ENCODE data around the gene ZNF436.
A peak's percentile ranks its signal among the peaks of the same experiment; 100 is the strongest.

Gene ZNF436

DNA sequence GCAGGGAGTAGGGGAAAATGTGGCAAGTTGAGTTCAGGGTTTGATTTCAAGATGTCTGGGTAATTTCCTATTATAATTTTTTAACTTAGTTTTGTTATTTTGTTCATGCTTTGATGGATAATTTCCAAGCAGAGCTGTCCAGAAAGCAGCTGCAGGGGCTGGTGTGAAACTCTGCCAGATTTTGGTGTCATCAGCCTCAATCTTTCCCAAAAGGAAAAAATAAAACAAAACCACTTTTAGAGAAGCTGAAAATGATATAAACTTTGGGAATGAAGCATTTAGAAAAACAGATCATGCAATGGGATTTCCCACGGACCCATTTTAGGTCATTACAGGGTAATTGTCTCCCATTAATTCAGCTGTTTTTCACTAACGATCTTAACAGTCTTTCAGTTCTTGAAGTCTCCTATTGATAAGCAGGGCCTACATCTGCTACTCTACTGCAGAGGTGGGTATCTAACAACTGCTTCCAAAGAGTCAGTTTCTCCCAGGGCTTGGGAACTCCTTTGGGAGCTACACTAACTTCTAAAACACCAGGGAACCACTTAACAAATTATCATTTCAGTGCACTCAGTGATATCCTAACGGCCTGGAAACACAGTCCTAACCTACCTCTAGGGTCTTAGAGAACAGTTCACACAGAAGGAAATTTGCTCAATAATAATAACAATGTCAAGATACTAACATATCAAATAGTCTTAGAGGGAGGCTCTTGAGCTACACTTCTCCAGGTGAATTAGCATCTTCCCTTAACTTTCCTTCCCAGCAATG lies 12.3 kb downstream of the ZNF436 start:
- DNase-seq (ENCODE audit: low spot score in 2 of 2) (no peak), ATAC-seq (no peak)
- Mint-ChIP-seq H3K27ac (no peak overlapping the region), H3K9me3 (peaks cover 20% of the 10 kb centered on the region), H3K4me3 (no peak overlapping the region), H3K4me1 (peaks cover 7% of the 10 kb centered on the region), H3K36me3 (peaks cover 19% of the 10 kb centered on the region)

DNA sequence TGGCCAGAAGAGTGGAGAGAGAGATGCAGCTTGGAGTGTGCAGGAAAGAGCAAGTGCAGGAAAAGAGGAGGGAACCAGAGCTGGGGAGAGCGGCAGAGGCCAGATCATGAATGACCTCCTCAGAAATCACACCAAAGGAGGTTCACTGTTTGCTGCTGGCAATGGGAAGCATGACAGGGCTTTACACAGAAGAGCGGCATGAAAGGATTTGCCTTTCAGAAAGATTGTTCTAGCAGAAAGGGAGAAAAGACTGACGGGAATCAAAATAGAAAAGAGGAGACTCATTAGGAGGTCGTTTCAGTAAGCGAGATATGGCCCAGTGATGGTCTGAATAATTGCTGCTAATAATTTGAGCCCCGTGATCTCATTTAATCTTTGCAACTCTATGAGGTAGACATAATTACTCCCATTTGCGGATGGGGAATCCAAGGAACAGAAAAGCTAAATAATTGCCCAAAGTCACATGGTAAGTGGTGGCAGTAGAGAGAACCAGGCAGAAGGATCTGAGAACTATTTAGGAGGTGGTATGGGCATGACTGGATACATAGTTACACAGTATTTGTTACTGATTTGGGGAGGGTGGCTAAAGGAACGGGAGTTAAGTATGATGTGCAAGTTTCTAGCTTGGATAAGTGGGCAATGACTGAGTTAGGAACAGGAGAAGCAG lies 13.0 kb downstream of the ZNF436 start:
- Mint-ChIP-seq H3K4me3 (no peak overlapping the region), H3K9me3 (peaks cover 17% of the 10 kb centered on the region), H3K36me3 (peaks cover 11% of the 10 kb centered on the region), H3K4me1 (peaks cover 7% of the 10 kb centered on the region), H3K27ac (no peak overlapping the region)
- ATAC-seq (no peak), DNase-seq (ENCODE audit: low spot score in 2 of 2) (no peak)

DNA sequence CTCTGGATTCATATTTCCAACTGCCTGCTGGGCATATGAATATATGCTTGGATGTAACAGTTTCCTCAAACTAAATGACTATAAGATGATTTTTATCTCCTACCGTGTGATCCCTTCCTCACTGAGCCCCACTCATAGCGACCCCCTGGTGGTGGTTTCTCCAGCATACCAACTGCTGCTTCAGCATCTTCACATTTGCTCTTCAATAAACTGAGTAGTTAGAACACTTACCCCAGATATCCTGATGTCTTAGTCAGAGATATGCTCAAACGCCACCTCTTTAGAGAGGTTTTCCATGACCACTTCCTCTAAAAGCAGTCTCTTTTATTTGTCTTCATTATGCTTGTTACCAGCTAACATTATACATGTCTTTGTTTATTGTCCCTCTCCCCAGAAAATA lies 15.4 kb downstream of the ZNF436 start:
- Mint-ChIP-seq H3K27ac (no peak overlapping the region), H3K36me3 (no peaks in the 10 kb centered on the region), H3K4me1 (peaks cover 7% of the 10 kb centered on the region), H3K9me3 (peaks cover 3% of the 10 kb centered on the region), H3K4me3 (no peak overlapping the region)
- DNase-seq (ENCODE audit: low spot score in 2 of 2) (no peak), ATAC-seq (peak; percentile 39)

DNA sequence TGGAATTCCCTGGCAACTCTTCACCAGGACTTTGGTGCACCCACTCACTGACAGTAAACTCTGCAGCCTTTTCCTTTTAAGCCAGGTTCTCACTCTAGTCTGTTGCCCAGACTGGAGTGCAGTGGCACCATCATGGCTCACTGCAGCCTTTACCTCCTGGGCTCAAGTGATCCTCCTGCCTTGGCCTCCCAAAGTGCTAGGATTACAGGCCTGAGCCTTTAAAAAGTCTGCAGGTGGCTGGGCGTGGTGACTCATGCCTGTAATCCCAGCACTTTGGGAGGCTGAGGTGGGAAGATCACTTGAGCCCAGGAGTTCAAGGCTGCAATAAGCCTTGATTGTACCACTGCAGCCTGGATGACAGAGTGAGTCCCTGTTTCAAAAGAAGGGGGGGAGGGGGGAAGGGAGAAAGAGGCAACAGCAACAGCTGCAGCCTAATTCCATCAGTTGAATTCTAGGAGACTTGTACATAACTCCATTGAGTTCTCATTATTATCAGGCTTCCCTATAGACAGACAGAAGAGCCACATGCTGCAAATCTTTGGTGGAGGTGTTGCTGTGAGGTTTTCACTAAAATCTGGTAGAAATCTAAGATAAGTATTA lies 17.4 kb downstream of the ZNF436 start:
- Mint-ChIP-seq H3K9me3 (no peaks in the 10 kb centered on the region), H3K27ac (no peak overlapping the region), H3K4me1 (peaks cover 7% of the 10 kb centered on the region), H3K36me3 (no peaks in the 10 kb centered on the region), H3K4me3 (no peak overlapping the region)
- DNase-seq (ENCODE audit: low spot score in 2 of 2) (no peak), ATAC-seq (no peak)

DNA sequence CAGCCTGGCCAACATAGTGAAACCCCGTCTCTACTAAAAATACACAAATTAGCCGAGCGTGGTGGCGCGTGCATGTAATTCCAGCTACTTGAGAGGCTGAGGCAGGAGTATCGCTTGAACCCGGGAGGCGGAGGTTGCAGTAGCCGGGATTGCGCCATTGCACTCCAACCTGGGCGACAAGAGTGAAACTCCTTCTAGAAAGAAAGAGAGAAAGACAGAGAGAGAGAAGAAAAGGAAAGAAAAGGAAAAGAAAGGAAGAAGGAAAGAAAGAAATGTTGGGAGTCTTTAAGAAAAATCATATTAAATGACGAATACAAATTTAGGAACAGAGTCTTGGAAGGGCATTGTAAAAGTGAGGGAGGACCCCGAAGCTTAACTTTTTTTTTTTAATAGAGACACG lies 23.7 kb downstream of the ZNF436 start:
- Mint-ChIP-seq H3K27ac (no peak overlapping the region), H3K4me3 (peak overlapping the region; percentile 92)
- ATAC-seq = no peak

DNA sequence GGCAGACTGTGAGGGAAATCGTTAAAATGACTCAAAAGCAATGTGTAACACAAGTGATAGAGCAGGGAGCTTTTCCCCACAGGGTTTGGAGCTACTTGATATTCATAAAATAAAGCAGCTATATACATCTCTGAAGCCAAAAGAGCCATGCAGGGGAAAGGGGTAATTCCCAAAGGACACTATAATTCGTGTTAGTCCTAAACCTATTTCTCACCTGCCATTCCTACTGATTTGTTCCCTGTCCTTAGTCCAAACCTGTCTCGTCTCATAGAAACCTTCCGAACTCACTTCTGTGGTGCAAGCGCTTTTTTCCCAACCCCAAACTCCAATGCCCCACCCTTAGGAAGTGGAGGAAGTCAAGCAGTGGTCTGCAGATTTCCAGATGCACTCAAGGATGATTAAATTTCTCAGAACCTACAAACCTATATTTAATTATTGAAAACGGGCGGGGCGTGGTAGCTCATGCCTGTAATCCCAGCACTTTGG lies 24.6 kb downstream of the ZNF436 start:
- Mint-ChIP-seq H3K27ac (peak overlapping the region; percentile 99), H3K4me3 (peak overlapping the region; percentile 92), H3K4me1 (peaks cover 36% of the 10 kb centered on the region), H3K36me3 (peaks cover 44% of the 10 kb centered on the region), H3K9me3 (no peaks in the 10 kb centered on the region)
- ATAC-seq = no peak
- no peak for DNase-seq (ENCODE audit: low spot score in 2 of 2)

More for the DNA sequence above, 23.7 kb downstream of the ZNF436 start:
- no peaks in the 10 kb centered on the region for H3K9me3 Mint-ChIP-seq
- H3K36me3 Mint-ChIP-seq = peaks cover 35% of the 10 kb centered on the region
- peaks cover 27% of the 10 kb centered on the region for H3K4me1 Mint-ChIP-seq
- no peak for DNase-seq (ENCODE audit: low spot score in 2 of 2)

DNA sequence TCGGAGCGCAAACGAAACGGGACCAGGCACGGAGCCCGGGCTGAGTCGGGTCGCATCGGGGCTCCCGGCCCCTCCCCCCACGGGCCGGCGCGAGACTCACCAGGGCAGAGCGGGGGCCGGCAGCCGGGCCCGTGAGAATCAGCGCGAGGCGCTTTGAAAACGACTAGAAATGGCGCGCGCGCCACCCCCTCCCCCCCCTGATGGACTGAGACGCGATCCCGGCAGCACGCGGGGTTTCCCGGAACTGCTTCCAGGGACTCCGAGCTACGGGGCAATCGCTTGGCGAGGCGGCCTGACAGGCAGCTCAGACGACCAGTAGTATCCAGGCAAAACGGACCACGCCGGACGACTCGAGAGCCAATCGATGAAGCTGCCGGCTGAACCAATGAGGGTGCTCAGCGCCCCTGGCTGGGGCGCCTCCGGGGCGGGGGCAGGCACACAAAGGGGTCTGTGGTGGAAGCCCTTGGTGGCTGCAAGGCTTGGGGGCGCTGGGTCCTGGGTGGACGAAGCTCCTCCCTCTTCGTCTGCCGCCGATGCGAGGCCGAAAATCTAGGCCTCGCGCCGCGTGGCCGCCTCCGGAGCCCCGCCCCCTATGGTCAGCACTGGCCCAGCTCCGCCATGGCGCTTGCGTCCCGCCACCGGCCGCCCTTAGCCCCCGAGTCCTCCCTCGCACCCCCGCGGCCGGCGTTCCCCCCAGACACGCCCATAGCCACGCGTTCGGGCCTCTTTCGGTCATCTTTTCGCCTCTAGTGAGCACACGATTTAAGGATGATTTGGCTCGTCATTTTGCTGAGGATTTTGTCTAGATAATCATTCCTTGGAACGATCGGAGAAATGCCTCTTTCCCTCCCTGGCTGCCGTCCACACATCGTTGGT lies 25.3 kb downstream of the ZNF436 start, which contains the start of gene HNRNPR:
Gene HNRNPR (minus strand): TSS at position 174 of the 876 bp plus-strand sequence. CDS start 3,276 bp downstream, outside the sequence.
- ATAC-seq (peak; percentile 97), DNase-seq (ENCODE audit: low spot score in 2 of 2) (peak; percentile 98)
- Mint-ChIP-seq H3K4me1 (peaks cover 42% of the 10 kb centered on the region), H3K9me3 (no peaks in the 10 kb centered on the region), H3K36me3 (peaks cover 51% of the 10 kb centered on the region), H3K27ac (peak within 1 kb of the TSS; percentile 99), H3K4me3 (peak within 1 kb of the TSS; percentile 92)

DNA sequence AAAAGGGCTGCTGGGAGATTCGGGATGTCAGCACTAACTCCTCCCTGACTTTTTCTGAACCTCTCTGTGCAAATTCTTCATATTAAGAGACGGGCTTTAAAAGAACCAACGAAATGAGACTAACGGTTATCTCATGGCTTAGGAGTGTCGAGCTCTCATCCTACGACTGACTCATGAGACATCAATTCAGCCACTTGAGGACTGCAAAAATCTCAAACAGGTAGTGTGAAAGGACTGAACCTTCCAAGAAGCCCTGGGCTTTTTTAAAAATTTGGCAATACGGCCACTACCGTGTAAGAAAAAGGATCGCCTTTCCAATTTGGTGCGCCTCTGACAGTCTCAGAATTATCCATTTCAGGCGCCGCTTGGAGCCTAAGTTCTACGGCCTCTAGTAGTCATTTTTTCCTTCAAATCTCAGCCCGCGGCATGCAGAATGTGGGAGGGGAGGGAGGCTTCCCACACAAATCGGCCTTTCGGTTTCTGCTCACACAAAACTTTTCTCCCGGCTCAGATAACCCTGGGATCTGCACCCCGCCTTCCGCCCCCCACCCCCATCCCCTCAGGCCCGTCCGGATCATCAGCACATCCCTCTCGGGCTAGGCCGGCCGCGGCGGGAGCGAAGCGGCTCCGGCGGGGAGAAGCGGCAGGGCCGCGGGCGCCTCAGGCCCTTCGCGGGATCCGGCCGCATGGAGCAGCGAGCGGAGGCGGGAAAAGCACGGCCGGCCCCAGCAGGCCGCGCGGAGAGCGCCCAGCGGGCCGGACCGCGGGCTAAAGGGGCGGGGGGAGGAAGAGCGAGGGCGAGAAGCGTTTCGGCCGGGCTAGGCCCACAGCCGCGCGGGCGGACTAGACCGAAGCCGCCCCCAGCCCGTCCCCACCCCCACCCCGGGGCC lies 26.2 kb downstream of the ZNF436 start:
- ATAC-seq (peak; percentile 23), DNase-seq (ENCODE audit: low spot score in 2 of 2) (peak; percentile 41 to 76)
- H3K9me3 Mint-ChIP-seq = no peaks in the 10 kb centered on the region
- peak overlapping the region; percentile 99 for H3K27ac Mint-ChIP-seq
- H3K4me3 Mint-ChIP-seq = peak overlapping the region; percentile 92
- peaks cover 60% of the 10 kb centered on the region for H3K36me3 Mint-ChIP-seq
- peaks cover 49% of the 10 kb centered on the region for H3K4me1 Mint-ChIP-seq

DNA sequence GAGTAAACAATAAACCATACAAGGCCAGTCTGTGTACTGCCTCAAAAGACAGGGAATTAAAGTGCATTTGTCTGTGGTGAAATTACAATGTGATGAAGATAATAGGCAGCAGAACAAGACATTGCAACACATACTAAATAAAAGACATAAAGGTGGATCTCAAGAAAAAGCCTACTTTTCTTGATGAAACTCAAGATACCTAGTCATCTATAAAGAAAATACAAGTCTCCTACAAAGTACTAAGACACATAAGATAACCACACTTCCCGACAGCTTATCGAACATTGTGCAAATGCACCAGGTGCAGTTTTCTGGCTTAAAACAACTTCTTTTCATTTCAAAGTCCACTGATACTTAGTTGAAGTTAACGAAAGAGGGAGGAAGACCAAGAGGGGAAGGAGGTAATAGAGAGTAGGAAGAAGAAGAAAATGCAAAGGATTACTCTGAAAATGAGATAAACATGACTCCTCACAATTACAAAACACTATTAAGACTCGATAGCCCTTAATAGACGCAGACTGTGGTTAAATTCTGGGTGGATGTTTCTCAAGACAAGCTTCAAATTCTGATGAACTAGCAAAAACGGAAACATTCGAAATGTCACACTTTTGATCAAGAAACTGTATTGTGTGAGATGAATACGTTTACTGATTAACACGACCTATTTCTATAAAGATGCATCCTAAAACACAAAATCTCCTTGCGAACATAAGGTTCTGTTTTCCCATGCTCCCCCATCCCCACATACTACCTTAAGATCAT lies 27.5 kb downstream of the ZNF436 start:
- peaks cover 52% of the 10 kb centered on the region for H3K4me1 Mint-ChIP-seq
- DNase-seq (ENCODE audit: low spot score in 2 of 2) (no peak), ATAC-seq (no peak)
- H3K4me3 Mint-ChIP-seq = peak overlapping the region; percentile 92
- peaks cover 74% of the 10 kb centered on the region for H3K36me3 Mint-ChIP-seq
- H3K9me3 Mint-ChIP-seq = no peaks in the 10 kb centered on the region
- peak overlapping the region; percentile 99 for H3K27ac Mint-ChIP-seq

DNA sequence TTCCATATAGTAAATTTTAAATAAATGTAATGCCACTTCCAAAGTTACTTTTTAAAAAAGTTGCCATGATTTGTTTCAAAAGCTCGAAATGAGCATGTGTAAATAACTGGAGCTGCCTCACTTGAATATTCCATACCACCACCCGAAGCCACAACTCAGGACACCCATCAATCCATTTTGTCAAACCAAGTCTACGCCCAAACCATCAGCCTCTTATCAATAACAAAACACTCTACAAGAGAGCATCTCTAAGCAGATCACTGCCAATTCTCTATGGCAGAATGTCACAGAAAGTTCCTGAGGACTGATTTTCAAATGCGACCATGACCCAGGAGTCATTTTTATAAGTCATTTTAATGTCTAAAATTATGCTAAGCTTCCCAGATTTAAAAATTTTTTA lies 30.0 kb downstream of the ZNF436 start:
- Mint-ChIP-seq H3K27ac (peak overlapping the region; percentile 2), H3K4me3 (peak overlapping the region; percentile 92), H3K9me3 (no peaks in the 10 kb centered on the region), H3K4me1 (peaks cover 45% of the 10 kb centered on the region), H3K36me3 (peaks cover 95% of the 10 kb centered on the region)
- ATAC-seq (no peak), DNase-seq (ENCODE audit: low spot score in 2 of 2) (no peak)

DNA sequence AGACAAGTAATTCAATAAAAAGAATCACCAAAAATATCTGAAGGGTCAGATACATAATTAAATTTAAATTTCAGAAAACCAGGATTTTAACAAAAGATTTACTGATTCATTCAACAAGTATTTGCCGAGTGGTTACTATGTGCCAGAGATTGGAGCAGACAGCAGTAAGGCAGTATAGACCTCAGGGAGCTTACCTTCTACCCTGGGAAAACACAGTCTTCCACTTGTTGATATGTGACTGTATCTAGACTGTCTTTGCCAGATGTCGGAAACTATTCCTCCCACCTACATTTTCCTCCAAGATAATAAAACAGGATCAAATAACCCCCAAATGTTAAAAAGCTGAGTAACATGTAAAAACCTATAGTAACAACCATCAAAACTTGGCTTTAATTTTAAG lies 31.8 kb downstream of the ZNF436 start:
- no peak for ATAC-seq
- peaks cover 98% of the 10 kb centered on the region for H3K36me3 Mint-ChIP-seq
- peaks cover 44% of the 10 kb centered on the region for H3K4me1 Mint-ChIP-seq
- H3K4me3 Mint-ChIP-seq = no peak overlapping the region
- H3K27ac Mint-ChIP-seq = no peak overlapping the region
- DNase-seq (ENCODE audit: low spot score in 2 of 2) = no peak
- no peaks in the 10 kb centered on the region for H3K9me3 Mint-ChIP-seq

DNA sequence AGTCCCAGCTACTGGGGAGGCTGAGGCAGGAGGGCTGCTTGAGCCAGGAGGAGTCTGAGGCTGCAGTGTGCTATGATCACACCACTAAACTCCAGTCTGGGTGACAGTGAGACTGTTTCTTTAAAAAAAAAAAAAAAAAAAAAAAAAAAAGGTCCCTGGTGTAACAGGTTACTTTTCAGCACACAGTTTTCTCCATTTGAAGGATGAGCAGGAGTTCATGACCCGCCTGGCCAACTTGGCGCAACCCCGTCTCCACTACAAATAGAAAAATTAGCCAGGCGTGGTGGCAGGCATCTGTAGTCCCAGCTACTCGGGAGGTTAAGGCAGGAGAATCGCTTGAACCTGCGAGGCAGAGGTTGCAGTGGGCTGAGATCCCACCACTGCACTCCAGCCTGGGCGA lies 37.9 kb downstream of the ZNF436 start:
- no peak for DNase-seq (ENCODE audit: low spot score in 2 of 2)
- Mint-ChIP-seq H3K4me3 (no peak overlapping the region), H3K4me1 (peaks cover 20% of the 10 kb centered on the region), H3K36me3 (peaks cover 100% of the 10 kb centered on the region), H3K9me3 (no peaks in the 10 kb centered on the region), H3K27ac (no peak overlapping the region)
- no peak for ATAC-seq

DNA sequence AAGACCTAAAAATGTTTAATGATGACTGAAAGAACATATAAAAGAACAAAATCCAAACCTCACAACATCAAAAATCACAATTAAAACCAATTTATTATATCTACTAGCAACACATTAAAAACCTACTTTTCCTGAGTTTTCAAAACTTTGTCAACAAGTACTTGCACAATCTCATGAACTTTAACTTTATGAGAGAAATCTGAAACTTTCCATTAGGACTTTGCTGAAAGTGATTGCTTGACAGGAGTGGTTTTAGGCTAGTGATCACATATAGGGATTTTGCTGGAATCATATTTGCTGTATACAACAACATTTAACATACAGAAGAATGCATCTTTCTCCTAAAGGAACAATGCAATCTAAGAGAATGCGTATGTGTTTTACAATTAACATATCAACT lies 38.8 kb downstream of the ZNF436 start:
- no peak overlapping the region for H3K4me3 Mint-ChIP-seq
- no peaks in the 10 kb centered on the region for H3K9me3 Mint-ChIP-seq
- H3K36me3 Mint-ChIP-seq = peaks cover 100% of the 10 kb centered on the region
- peaks cover 27% of the 10 kb centered on the region for H3K4me1 Mint-ChIP-seq
- no peak for DNase-seq (ENCODE audit: low spot score in 2 of 2)
- no peak for ATAC-seq
- no peak overlapping the region for H3K27ac Mint-ChIP-seq
